K562 (cell line): ENCODE data around the gene SPOCK3. TPM values are rescaled to one million over a fixed set of nuclear protein-coding genes. Genes with fewer than 3 reads are reported as not detected.

Experiments used
- ATAC-seq: fragments of 200-7000 bp; cut with Tn5 transposase; 3 replicates; pipeline ENCODE4 v1.9.1; 2020; ENCODE audit warnings: moderate library complexity
- BruUV-seq: library from RNA; stranded (reverse); fragments of 400-500 nt; replicated peaks from 2 replicates; lab custom pipeline; 2021; lab: Mats Ljungman, UMichigan
- CTCF ChIA-PET: fragments of 300-600 bp; formaldehyde crosslinking; extraction: SDS; loops from one replicate; lab custom pipeline; 2021; ENCODE audit warnings: low intra/inter-chr PET ratio; lab: Yijun Ruan, JAX
- POLR2A ChIA-PET: fragments of 300-600, 350-650 bp; sonication (Branson Sonifier 250); formaldehyde crosslinking; extraction: SDS; loops from one replicate; lab custom pipeline; 2021; ENCODE audit warnings: antibody characterized with exemption, inconsistent platforms; lab: Yijun Ruan, JAX
- DNase-seq, 4 experiments: peaks; one replicate each; pipeline versions ENCODE4 v3.0.0 to v3.0.0-alpha.2; 2011 to 2018; ENCODE audit warnings: low spot score in 3 of 4, mixed read lengths in 3 of 4; ENCODE audit errors: extremely low read depth in 1 of 4
- FAIRE-seq: peaks from 2 replicates; lab custom pipeline; 2011; peaks lifted over from hg19 to GRCh38; lab: Jason Lieb, UNC
- H2AFZ ChIP-seq: 2 replicates; pipeline ENCODE4 v1.6.0; 2011; ENCODE audit warnings: low read depth, low read length, control low read depth, inconsistent platforms
- H3K27ac ChIP-seq: fragments of 200-600 bp; 3 replicates; pipeline ENCODE4 v1.8.0; 2011; ENCODE audit warnings: low read depth, mild to moderate bottlenecking, control low read depth, inconsistent platforms, low read length, moderate library complexity, mixed read lengths; ENCODE audit errors: extremely low read depth
- H3K27me3 ChIP-seq, 2 experiments: fragments of 300-600 bp in 1 of 2; 2 replicates in 1 of 2; 3 replicates in 1 of 2; pipeline versions ENCODE4 v1.6.0 to v1.8.0; 2011; ENCODE audit warnings: inconsistent platforms in 2 of 2, low read length in 2 of 2, mild to moderate bottlenecking in 1 of 2, mixed read lengths in 1 of 2, moderate library complexity in 1 of 2; ENCODE audit not compliant: control insufficient read depth in 2 of 2, insufficient read depth in 2 of 2
- H3K36me3 ChIP-seq: fragments of 300-600 bp; 3 replicates; pipeline ENCODE4 v1.8.0; 2011; ENCODE audit warnings: mild to moderate bottlenecking, low read length, inconsistent platforms; ENCODE audit not compliant: control insufficient read depth, insufficient read depth
- H3K4me1 ChIP-seq, 2 experiments: fragments of 200-600 bp in 1 of 2; replicated peaks in 1 of 2; 2 replicates in 1 of 2; 3 replicates in 1 of 2; pipeline versions ENCODE4 v1.5.1 to v1.8.0; 2011; ENCODE audit warnings: inconsistent platforms in 2 of 2, low read length in 2 of 2, mild to moderate bottlenecking in 1 of 2, mixed read lengths in 1 of 2, moderate library complexity in 1 of 2; ENCODE audit not compliant: control insufficient read depth in 2 of 2, insufficient read depth in 2 of 2
- H3K4me2 ChIP-seq: 2 replicates; pipeline ENCODE4 v1.6.1; 2011; ENCODE audit warnings: low read length, control low read depth, inconsistent platforms, mixed read lengths; ENCODE audit not compliant: insufficient read depth
- H3K4me3 ChIP-seq: fragments of 200-600 bp; sonication (generic), shearing (Covaris generic); 2 replicates; pipeline ENCODE4 v1.5.1; 2016; ENCODE audit warnings: control low read depth, inconsistent platforms
- H3K79me2 ChIP-seq: fragments of 200-600 bp; 3 replicates; pipeline ENCODE4 v1.8.0; 2011; ENCODE audit warnings: low read length, inconsistent platforms; ENCODE audit not compliant: control insufficient read depth, insufficient read depth
- H3K9ac ChIP-seq, 2 experiments: 2 replicates each; pipeline versions ENCODE4 v1.6.0 to v1.6.1; 2011; ENCODE audit warnings: low read depth in 2 of 2, low read length in 2 of 2, control low read depth in 1 of 2, inconsistent platforms in 1 of 2, mild to moderate bottlenecking in 1 of 2, mixed read lengths in 1 of 2; ENCODE audit not compliant: insufficient read depth in 1 of 2
- H3K9me1 ChIP-seq: one replicate; pipeline ENCODE4 v1.6.0; 2011; ENCODE audit warnings: inconsistent platforms, mild to moderate bottlenecking, low read length, moderate library complexity; ENCODE audit not compliant: control insufficient read depth, insufficient read depth
- H3K9me3 ChIP-seq: replicated peaks from 2 replicates; pipeline ENCODE4 v1.5.1; 2011; ENCODE audit warnings: low read depth, low read length, inconsistent platforms; ENCODE audit not compliant: control insufficient read depth, insufficient read depth
- H4K20me1 ChIP-seq: replicated peaks from 2 replicates; pipeline ENCODE4 v1.6.1; 2011; ENCODE audit warnings: low read length, inconsistent platforms, mixed read lengths; ENCODE audit not compliant: control insufficient read depth, insufficient read depth
- AFF1 ChIP-seq, 2 experiments: fragments of 450-650 bp; IDR thresholded peaks; 2 replicates each; pipeline ENCODE4 v1.6.1; 2018; ENCODE audit warnings: mild to moderate bottlenecking in 2 of 2, low read depth in 1 of 2; ENCODE audit not compliant: partially characterized antibody in 2 of 2
- BCL6 ChIP-seq: fragments of 250-450 bp; sonication (Bioruptor Pico); IDR thresholded peaks from 2 replicates; pipeline ENCODE4 v1.4.0; 2020
- EHMT2 ChIP-seq: fragments of 450-650 bp; IDR thresholded peaks from 2 replicates; pipeline ENCODE4 v1.6.1; 2018; ENCODE audit warnings: antibody characterized with exemption
- HMGN3 ChIP-seq: IDR thresholded peaks from 2 replicates; pipeline ENCODE4 v1.6.1; 2011; ENCODE audit warnings: borderline replicate concordance, low read depth, mild to moderate bottlenecking, mixed read lengths, low read length; ENCODE audit not compliant: insufficient read length; ENCODE audit errors: extremely low read depth
- POLR2B ChIP-seq: fragments of 450-650 bp; IDR thresholded peaks from 2 replicates; pipeline ENCODE4 v1.6.1; 2018; ENCODE audit warnings: low read depth; ENCODE audit not compliant: partially characterized antibody
- WGBS: fragments of 100-300 bp; shearing (Covaris generic); methylation state at CpG from one replicate; pipeline ENCODE4 v1.1.6; 2016; ENCODE audit warnings: low coverage, mixed read lengths; ENCODE audit not compliant: insufficient coverage; ENCODE audit errors: missing lambda C conversion rate; 5-methylcytosine and 5-hydroxymethylcytosine counted together
- in situ Hi-C: fragments of 300-500 bp; cut with MboI; formaldehyde crosslinking; loops from 4 replicates; pipeline ENCODE4 v1.15.0; 2018; ENCODE audit warnings: inconsistent platforms, mixed read lengths
- intact Hi-C: fragments of 100-400 bp; cut with micrococcal nuclease; formaldehyde crosslinking; loops from 2 replicates; pipeline ENCODE4 v1.14.2; 2022
- polyA plus RNA-seq, 8 experiments: library from polyadenylated mRNA; depleted of rRNA in 4 of 8; stranded (reverse) in 5 of 8; unstranded in 3 of 8; fragments of >200 nt; fragmentation: Nextera tagmentation in 2 of 8; fragmentation: Illumina TruSeq in 1 of 8; extraction: Ambion mirVana in 2 of 8; extraction: Trizol in 1 of 8; gene quantifications; 2 replicates each; pipeline versions ENCODE4 v1.2.1 to v1.2.3, GENCODE V29; 2011 to 2014; ENCODE audit warnings: inconsistent platforms in 1 of 8, missing spikeins in 1 of 8
- total RNA-seq, 7 experiments: library from RNA; depleted of rRNA in 6 of 7; stranded (reverse); fragments of >200 nt in 6 of 7; fragmentation: Illumina TruSeq in 2 of 7; extraction: Trizol in 2 of 7; gene quantifications; 2 replicates each; pipeline versions ENCODE4 v1.2.1 to v1.2.3, GENCODE V29; 2011 to 2021; ENCODE audit warnings: low replicate concordance in 1 of 7
- TF ChIP-seq, protein P1 (sequence below): fragments of 450-650 bp; conservative IDR thresholded peaks from 2 replicates; pipeline ENCODE4 v1.6.1; 2016; ENCODE audit warnings: missing genetic modification characterization, low read depth, mild to moderate bottlenecking, control low read depth, missing compliant biosample characterization
- TF ChIP-seq, protein P2 (sequence below): fragments of 450-650 bp; IDR thresholded peaks from 2 replicates; pipeline ENCODE4 v1.6.1; 2017; ENCODE audit warnings: antibody characterized with exemption
- TF ChIP-seq, protein P3 (sequence below): fragments of 250-450 bp; sonication (Bioruptor Pico); IDR thresholded peaks from 2 replicates; pipeline ENCODE4 v1.4.0; 2020; ENCODE audit warnings: mild to moderate bottlenecking, moderate library complexity, borderline replicate concordance

Gene SPOCK3
- total and polyA plus RNA-seq, 9 of the 15 experiments (the other 6 are each of a cell fraction or from before 2014, with no cell fraction given), result not detected

DNA sequence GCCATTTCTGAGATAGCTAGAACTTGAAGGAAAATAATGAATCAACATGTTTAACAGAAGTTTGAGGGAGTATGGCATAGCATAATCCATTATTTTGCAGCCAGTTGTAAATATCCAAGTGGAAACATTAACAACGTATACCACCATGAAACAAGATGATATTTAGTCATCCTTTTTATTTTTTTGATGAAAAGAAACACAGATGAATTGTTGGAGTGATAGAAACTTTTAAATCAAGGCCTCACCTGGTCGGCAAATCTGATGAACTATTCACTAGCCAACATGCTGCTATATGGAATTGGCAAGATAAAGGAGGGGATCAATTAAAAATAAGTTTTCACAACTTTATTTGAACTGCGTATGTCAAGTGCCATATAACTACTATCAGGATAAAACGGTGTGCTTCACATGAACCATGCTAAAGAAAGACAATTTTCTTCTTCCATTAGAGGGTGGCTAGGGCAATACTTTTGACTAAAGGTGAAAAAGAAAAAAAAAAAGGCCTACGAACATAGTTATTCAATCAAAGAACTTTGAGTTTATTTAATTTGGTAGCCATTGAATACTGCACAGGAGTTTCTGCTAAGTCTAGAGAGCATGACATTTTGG, 510.7 kb downstream of the SPOCK3 start:
- BruUV-seq, result no TSS peak
- no peak overlapping the region for H3K9ac ChIP-seq
- CTCF ChIA-PET, result no interaction called here
- no peak for TF ChIP-seq BCL6
- TF ChIP-seq, protein P1, sequence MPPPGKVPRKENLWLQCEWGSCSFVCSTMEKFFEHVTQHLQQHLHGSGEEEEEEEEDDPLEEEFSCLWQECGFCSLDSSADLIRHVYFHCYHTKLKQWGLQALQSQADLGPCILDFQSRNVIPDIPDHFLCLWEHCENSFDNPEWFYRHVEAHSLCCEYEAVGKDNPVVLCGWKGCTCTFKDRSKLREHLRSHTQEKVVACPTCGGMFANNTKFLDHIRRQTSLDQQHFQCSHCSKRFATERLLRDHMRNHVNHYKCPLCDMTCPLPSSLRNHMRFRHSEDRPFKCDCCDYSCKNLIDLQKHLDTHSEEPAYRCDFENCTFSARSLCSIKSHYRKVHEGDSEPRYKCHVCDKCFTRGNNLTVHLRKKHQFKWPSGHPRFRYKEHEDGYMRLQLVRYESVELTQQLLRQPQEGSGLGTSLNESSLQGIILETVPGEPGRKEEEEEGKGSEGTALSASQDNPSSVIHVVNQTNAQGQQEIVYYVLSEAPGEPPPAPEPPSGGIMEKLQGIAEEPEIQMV, result no peak
- TF ChIP-seq AFF1 (IDR thresholded peaks at IDR 0.05; ENCODE audit: low read depth in 1 of 2, partially characterized antibody in 2 of 2), result no peak
- TF ChIP-seq, protein P2, sequence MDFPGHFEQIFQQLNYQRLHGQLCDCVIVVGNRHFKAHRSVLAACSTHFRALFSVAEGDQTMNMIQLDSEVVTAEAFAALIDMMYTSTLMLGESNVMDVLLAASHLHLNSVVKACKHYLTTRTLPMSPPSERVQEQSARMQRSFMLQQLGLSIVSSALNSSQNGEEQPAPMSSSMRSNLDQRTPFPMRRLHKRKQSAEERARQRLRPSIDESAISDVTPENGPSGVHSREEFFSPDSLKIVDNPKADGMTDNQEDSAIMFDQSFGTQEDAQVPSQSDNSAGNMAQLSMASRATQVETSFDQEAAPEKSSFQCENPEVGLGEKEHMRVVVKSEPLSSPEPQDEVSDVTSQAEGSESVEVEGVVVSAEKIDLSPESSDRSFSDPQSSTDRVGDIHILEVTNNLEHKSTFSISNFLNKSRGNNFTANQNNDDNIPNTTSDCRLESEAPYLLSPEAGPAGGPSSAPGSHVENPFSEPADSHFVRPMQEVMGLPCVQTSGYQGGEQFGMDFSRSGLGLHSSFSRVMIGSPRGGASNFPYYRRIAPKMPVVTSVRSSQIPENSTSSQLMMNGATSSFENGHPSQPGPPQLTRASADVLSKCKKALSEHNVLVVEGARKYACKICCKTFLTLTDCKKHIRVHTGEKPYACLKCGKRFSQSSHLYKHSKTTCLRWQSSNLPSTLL, result no peak
- no peak for TF ChIP-seq HMGN3
- no peak for TF ChIP-seq POLR2B
- no peak for TF ChIP-seq EHMT2
- TF ChIP-seq, protein P3, sequence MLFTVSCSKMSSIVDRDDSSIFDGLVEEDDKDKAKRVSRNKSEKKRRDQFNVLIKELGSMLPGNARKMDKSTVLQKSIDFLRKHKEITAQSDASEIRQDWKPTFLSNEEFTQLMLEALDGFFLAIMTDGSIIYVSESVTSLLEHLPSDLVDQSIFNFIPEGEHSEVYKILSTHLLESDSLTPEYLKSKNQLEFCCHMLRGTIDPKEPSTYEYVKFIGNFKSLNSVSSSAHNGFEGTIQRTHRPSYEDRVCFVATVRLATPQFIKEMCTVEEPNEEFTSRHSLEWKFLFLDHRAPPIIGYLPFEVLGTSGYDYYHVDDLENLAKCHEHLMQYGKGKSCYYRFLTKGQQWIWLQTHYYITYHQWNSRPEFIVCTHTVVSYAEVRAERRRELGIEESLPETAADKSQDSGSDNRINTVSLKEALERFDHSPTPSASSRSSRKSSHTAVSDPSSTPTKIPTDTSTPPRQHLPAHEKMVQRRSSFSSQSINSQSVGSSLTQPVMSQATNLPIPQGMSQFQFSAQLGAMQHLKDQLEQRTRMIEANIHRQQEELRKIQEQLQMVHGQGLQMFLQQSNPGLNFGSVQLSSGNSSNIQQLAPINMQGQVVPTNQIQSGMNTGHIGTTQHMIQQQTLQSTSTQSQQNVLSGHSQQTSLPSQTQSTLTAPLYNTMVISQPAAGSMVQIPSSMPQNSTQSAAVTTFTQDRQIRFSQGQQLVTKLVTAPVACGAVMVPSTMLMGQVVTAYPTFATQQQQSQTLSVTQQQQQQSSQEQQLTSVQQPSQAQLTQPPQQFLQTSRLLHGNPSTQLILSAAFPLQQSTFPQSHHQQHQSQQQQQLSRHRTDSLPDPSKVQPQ (CRISPR knock-in tag), result no peak

More for the DNA sequence above, 510.7 kb downstream of the SPOCK3 start:
- H2AFZ ChIP-seq, result no peak overlapping the region
- in situ Hi-C loops (no loop called here), intact Hi-C loops (no loop called here)
- POLR2A ChIA-PET, result no interaction called here
- no peak for ATAC-seq
- H3K9me1 ChIP-seq, result no peaks in the 10 kb centered on the region
- no peak for FAIRE-seq
- whole genome bisulfite sequencing, result 0% methylated on average over 5 of the region's 5 CpGs
- H3K27ac ChIP-seq, result no peak overlapping the region
- H3K4me1 ChIP-seq, result no peaks in the 10 kb centered on the region
- no peaks in the 10 kb centered on the region for H3K79me2 ChIP-seq
- H3K4me2 ChIP-seq, result no peak overlapping the region
- no peaks in the 10 kb centered on the region for H3K9me3 ChIP-seq
- H3K27me3 ChIP-seq, result no peaks in the 10 kb centered on the region
- H3K36me3 ChIP-seq, result no peaks in the 10 kb centered on the region
- no peak overlapping the region for H3K4me3 ChIP-seq
- DNase-seq, result no peak
- H4K20me1 ChIP-seq, result no peaks in the 10 kb centered on the region
